ENCODE data around the gene INAVA. TPM values are rescaled to one million over a fixed set of nuclear protein-coding genes. Genes with fewer than 3 reads are reported as not detected.
A peak's percentile ranks its signal among the peaks of the same experiment; 100 is the strongest.

INAVA gene
- total and polyA plus RNA-seq, 4 donors = 5.8 to 17.1 (median 9.3) TPM

DNA sequence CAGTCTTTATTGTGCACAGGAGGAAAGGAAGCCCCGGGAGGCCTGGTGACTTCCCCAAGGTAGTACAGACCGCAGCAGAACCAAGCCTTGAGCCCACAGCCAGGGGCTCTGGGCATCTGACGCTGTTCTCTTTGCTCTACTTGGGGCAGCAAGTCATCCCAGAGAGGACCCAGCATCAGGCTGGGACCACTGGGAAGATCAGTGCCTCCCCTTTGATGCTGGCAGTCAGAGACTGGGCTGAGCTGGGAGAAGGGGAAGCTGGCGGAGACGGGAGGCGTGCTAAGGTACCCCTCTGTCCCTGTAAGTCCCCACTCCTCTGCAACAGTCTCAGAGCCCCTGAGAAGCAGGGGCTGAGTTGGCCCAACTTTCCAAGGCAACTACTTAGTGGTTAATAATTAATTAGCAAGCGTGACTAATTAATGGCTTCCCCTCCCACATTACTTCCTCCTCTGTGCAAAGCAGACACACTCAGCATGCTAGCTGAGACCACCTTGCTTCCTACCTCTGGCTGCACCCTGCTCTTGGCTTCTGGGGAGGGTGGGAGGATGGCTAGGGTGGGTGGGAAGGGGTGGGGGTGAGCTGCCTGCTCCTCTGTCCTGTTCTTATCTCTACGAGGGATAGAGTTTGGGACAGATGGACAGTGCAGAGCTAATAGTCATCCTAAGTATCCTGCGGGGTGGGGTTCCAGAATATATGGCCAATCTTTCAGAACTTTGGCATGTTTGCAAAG lies 1.3 kb downstream of the INAVA start:
- Histone ChIP-seq H3K36me3 (ENCODE audit: control insufficient read depth in 4 of 4, insufficient read depth in 4 of 4, low read length in 4 of 4) (peaks cover 0 to 7% (median 1%) of the 10 kb centered on the region in 4 donors), H3K4me1 (ENCODE audit: control insufficient read depth in 5 of 5, insufficient read depth in 5 of 5, low read length in 5 of 5) (peaks cover 0 to 32% (median 9%) of the 10 kb centered on the region in 5 donors), H3K27ac (ENCODE audit: low read depth in 1 of 2, low read length in 1 of 2) (peak overlapping the region in 1 of 2 donors; percentile 2), H3K9ac (ENCODE audit: insufficient read depth in 1 of 2, low read length in 2 of 2) (peak overlapping the region in 1 of 2 donors; percentile 23), H3K4me3 (no peak overlapping the region), H3K9me3 (ENCODE audit: control insufficient read depth in 4 of 4, insufficient read depth in 3 of 4, low read length in 3 of 4) (no peaks in the 10 kb centered on the region), H3K27me3 (ENCODE audit: control insufficient read depth in 3 of 3, insufficient read depth in 3 of 3, low read length in 2 of 3) (no peaks in the 10 kb centered on the region)
- WGBS, 2 donors = 72 to 83% methylated on average over 9 of the region's 9 CpGs
- ATAC-seq (ENCODE audit: insufficient read depth, low FRiP score) = no peak
- no peak for TF ChIP-seq CTCF (IDR thresholded peaks at IDR 0.05; ENCODE audit: control extremely low read depth, extremely low read depth)
- peak in 1 of 3 donors; percentile 50 for DNase-seq

- DNase-seq (peak in 2 of 3 donors; percentile 48 to 60), ATAC-seq (ENCODE audit: insufficient read depth, low FRiP score) (peak; percentile 76)
- Histone ChIP-seq H3K36me3 (ENCODE audit: control insufficient read depth in 4 of 4, insufficient read depth in 4 of 4, low read length in 4 of 4) (peaks cover 0 to 7% (median 1%) of the 10 kb centered on the region in 4 donors), H3K9me3 (ENCODE audit: control insufficient read depth in 4 of 4, insufficient read depth in 3 of 4, low read length in 3 of 4) (no peaks in the 10 kb centered on the region), H3K27ac (ENCODE audit: low read depth in 1 of 2, low read length in 1 of 2) (peak overlapping the region in 1 of 2 donors; percentile 9), H3K27me3 (ENCODE audit: control insufficient read depth in 3 of 3, insufficient read depth in 3 of 3, low read length in 2 of 3) (no peaks in the 10 kb centered on the region), H3K4me1 (ENCODE audit: control insufficient read depth in 5 of 5, insufficient read depth in 5 of 5, low read length in 5 of 5) (peaks cover 0 to 28% (median 3%) of the 10 kb centered on the region in 5 donors), H3K4me3 (no peak overlapping the region), H3K9ac (ENCODE audit: insufficient read depth in 1 of 2, low read length in 2 of 2) (no peak overlapping the region)
- 68 to 74% methylated on average over 10 of the region's 10 CpGs for WGBS, 2 donors
- no peak for TF ChIP-seq CTCF (IDR thresholded peaks at IDR 0.05; ENCODE audit: control extremely low read depth, extremely low read depth)
Observed at GRCh38 chr1:200896531-200897196, 2.0 kb downstream of the INAVA start.

GRCh38 chr1:200897259-200897658 lies 2.6 kb downstream of the INAVA start:
- H3K36me3 ChIP-seq (ENCODE audit: control insufficient read depth in 4 of 4, insufficient read depth in 4 of 4, low read length in 4 of 4) = peaks cover 0 to 7% (median 1%) of the 10 kb centered on the region in 4 donors
- H3K9ac ChIP-seq (ENCODE audit: insufficient read depth in 1 of 2, low read length in 2 of 2) = no peak overlapping the region
- 88 to 90% methylated on average over 5 of the region's 5 CpGs for WGBS, 2 donors
- H3K4me1 ChIP-seq (ENCODE audit: control insufficient read depth in 5 of 5, insufficient read depth in 5 of 5, low read length in 5 of 5) = peaks cover 0 to 22% (median 0%) of the 10 kb centered on the region in 5 donors
- H3K9me3 ChIP-seq (ENCODE audit: control insufficient read depth in 4 of 4, insufficient read depth in 3 of 4, low read length in 3 of 4) = no peaks in the 10 kb centered on the region
- ATAC-seq (ENCODE audit: insufficient read depth, low FRiP score) (no peak), DNase-seq (no peak)
- peak overlapping the region in 1 of 2 donors; percentile 9 for H3K27ac ChIP-seq (ENCODE audit: low read depth in 1 of 2, low read length in 1 of 2)
- H3K27me3 ChIP-seq (ENCODE audit: control insufficient read depth in 3 of 3, insufficient read depth in 3 of 3, low read length in 2 of 3) = no peaks in the 10 kb centered on the region
- TF ChIP-seq CTCF (IDR thresholded peaks at IDR 0.05; ENCODE audit: control extremely low read depth, extremely low read depth) = no peak
- no peak overlapping the region for H3K4me3 ChIP-seq

Data from lung (tissue), 12 donors.